ENCODE results near the gene SLFN5.
"Not testable (repeated sequence)": the region's sequence is repeated elsewhere in the genome, so short reads cannot be mapped to it uniquely, and the experiment has no call there.

SLFN5 gene

GRCh38 chr17:35293151-35293847 lies 50.4 kb downstream of the SLFN5 start:
- no peak for TF ChIP-seq CTCF (conservative IDR thresholded peaks at IDR 0.05; ENCODE audit: control insufficient read depth, insufficient read depth, low read depth, low read length)
- DNase-seq (ENCODE audit: low read depth) = peak; percentile 49
- H3K4me3 ChIP-seq (ENCODE audit: control insufficient read depth, low read depth, low read length) = no peak overlapping the region

GRCh38 chr17:35294756-35295155 lies 51.9 kb downstream of the SLFN5 start:
- H3K4me3 ChIP-seq (ENCODE audit: control insufficient read depth, low read depth, low read length) = no peak overlapping the region
- DNase-seq (ENCODE audit: low read depth) = peak; percentile 65
- no peak for TF ChIP-seq CTCF (conservative IDR thresholded peaks at IDR 0.05; ENCODE audit: control insufficient read depth, insufficient read depth, low read depth, low read length)

- DNase-seq (ENCODE audit: low read depth) = peak; percentile 24
- H3K4me3 ChIP-seq (ENCODE audit: control insufficient read depth, low read depth, low read length) = no peak overlapping the region
Observed at GRCh38 chr17:35295686-35296085, 52.8 kb downstream of the SLFN5 start.

GRCh38 chr17:35297666-35298065 lies 54.8 kb downstream of the SLFN5 start:
- no peak for TF ChIP-seq CTCF (conservative IDR thresholded peaks at IDR 0.05; ENCODE audit: control insufficient read depth, insufficient read depth, low read depth, low read length)
- H3K4me3 ChIP-seq (ENCODE audit: control insufficient read depth, low read depth, low read length) = no peak overlapping the region
- peak; percentile 58 for DNase-seq (ENCODE audit: low read depth)

More at GRCh38 chr17:35295686-35296085, 52.8 kb downstream of the SLFN5 start:
- TF ChIP-seq CTCF (conservative IDR thresholded peaks at IDR 0.05; ENCODE audit: control insufficient read depth, insufficient read depth, low read depth, low read length) = no peak

GRCh38 chr17:35298639-35299038 lies 55.8 kb downstream of the SLFN5 start:
- H3K4me3 ChIP-seq (ENCODE audit: control insufficient read depth, low read depth, low read length) = no peak overlapping the region
- no peak for TF ChIP-seq CTCF (conservative IDR thresholded peaks at IDR 0.05; ENCODE audit: control insufficient read depth, insufficient read depth, low read depth, low read length)
- no peak for DNase-seq (ENCODE audit: low read depth)

GRCh38 chr17:35299135-35299534 lies 56.3 kb downstream of the SLFN5 start:
- no peak for TF ChIP-seq CTCF (conservative IDR thresholded peaks at IDR 0.05; ENCODE audit: control insufficient read depth, insufficient read depth, low read depth, low read length)
- no peak overlapping the region for H3K4me3 ChIP-seq (ENCODE audit: control insufficient read depth, low read depth, low read length)

GRCh38 chr17:35309345-35309744 lies 66.5 kb downstream of the SLFN5 start:
- not testable (repeated sequence) for H3K4me3 ChIP-seq (ENCODE audit: control insufficient read depth, low read depth, low read length); DNase-seq (ENCODE audit: low read depth)

More at GRCh38 chr17:35299135-35299534, 56.3 kb downstream of the SLFN5 start:
- DNase-seq (ENCODE audit: low read depth) = no peak
